Measurements from ENCODE around the gene FITM2. TPM values are rescaled to one million over a fixed set of nuclear protein-coding genes. Genes with fewer than 3 reads are reported as not detected.

FITM2 gene, protein sequence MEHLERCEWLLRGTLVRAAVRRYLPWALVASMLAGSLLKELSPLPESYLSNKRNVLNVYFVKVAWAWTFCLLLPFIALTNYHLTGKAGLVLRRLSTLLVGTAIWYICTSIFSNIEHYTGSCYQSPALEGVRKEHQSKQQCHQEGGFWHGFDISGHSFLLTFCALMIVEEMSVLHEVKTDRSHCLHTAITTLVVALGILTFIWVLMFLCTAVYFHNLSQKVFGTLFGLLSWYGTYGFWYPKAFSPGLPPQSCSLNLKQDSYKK
- 4.9 and 9.0 TPM in 2 replicates for total RNA-seq

GRCh38 chr20:44310664-44311639, at the start of gene FITM2:
FITM2 (minus strand) TSS chr20:44311202; CDS start chr20:44311148, 54 bp downstream.

DNA sequence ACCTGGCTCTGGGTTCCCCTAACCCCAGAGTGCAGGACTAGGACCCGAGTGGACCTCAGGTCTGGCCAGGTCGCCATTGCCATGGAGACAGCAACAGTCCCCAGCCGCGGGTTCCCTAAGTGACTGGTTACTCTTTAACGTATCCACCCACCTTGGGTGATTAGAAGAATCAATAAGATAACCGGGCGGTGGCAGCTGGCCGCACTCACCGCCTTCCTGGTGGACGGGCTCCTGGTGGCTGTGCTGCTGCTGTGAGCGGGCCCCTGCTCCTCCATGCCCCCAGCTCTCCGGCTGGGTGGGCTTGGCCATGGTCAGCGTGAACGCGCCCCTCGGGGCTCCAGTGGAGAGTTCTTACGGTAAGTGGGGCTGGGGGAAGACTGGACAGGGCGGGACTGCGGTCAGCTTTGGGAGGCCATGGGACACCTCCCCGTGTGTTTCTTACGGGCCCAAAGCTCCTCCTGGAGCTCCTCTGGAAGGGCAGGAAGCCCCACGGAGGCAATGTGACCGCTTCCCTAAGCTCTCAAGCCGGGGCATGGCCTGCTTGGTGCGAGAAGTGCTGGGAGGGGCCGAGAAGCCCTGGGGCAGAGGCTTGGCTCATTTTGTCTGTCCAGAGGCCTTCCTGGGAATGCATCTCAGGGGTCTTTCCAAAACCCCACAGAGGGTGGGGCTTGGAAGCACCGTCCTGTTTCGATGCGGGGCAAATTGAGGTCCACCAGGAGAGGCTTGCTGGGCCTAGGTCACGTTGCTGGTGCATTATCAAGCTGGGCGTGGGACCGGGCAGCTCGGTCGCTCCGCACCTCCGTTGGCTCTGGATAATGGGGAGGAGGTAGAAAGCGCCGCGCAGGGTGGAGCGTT, 44.7 kb upstream of the FITM2 start, which contains the start of gene HNF4A:
Gene HNF4A, plus strand, starts transcription at position 202 of the 855 bp plus-strand sequence. Its CDS starts 106 bp downstream, at position 308.

GRCh38 chr20:44336725-44337380, 25.9 kb upstream of the FITM2 start, which contains the start of gene R3HDML:
R3HDML (plus strand) TSS chr20:44337043; CDS start chr20:44337158, 115 bp downstream.

Other genes with a start within 250 kb of the FITM2 start
- 0.16 and 0.63 TPM in 2 replicates for gene JPH2, start 124.0 kb downstream of the FITM2 start, total RNA-seq
- 33.0 and 37.6 TPM in 2 replicates for gene OSER1, start 100.4 kb downstream of the FITM2 start, total RNA-seq
- gene GDAP1L1, start 63.9 kb downstream of the FITM2 start, total RNA-seq: not detected in 2 replicates
- gene R3HDML, start 25.8 kb upstream of the FITM2 start, total RNA-seq: not detected in 2 replicates
- gene HNF4A, start 44.5 kb upstream of the FITM2 start, total RNA-seq: under 0.01 TPM in 1 of 2 replicates, not detected in the other
- gene TTPAL, start 164.7 kb upstream of the FITM2 start, total RNA-seq: 1.6 and 4.9 TPM in 2 replicates
- gene SERINC3, start 210.9 kb upstream of the FITM2 start, total RNA-seq: 96.7 and 97.1 TPM in 2 replicates